C1 segment of cervical spinal cord (tissue), 14 donors: ENCODE data around the gene AXIN1.
A peak's percentile ranks its signal among the peaks of the same experiment; 100 is the strongest.
"Not testable (repeated sequence)": the region's sequence is repeated elsewhere in the genome, so short reads cannot be mapped to it uniquely, and the experiment has no call there.

Source experiments
- DNase-seq, 14 donors: peaks; one replicate each; lab custom pipeline; 2025; lab: John Stamatoyannopoulos, UW

Gene AXIN1

DNA sequence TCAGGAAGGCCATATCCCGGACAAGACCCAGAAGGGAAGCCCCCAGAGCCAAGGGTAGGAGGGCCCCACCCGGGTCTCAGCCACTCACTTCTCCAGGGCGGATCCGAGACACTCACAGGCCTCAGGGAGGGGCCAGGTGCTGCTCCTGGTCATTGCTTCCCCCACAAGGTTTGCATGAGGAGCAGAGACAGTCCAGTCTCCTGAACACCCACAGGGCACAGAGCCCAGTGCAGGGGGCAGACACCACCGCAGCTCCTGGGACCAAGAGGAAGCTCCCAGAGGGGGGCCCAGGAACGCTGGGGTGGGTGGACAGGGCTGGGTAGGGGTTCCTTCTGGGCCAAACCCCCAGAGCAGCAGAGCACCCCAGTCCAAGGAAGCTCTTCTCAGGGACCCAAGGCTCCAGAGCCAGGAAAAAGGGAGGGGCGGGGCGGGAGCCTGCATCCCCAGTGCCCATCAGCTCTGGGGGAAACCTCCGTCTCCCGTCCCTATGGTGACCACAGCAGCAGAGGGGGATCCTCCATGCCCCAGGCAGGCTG is 18.5 kb upstream of the AXIN1 start:
- DNase-seq, result no peak

DNA sequence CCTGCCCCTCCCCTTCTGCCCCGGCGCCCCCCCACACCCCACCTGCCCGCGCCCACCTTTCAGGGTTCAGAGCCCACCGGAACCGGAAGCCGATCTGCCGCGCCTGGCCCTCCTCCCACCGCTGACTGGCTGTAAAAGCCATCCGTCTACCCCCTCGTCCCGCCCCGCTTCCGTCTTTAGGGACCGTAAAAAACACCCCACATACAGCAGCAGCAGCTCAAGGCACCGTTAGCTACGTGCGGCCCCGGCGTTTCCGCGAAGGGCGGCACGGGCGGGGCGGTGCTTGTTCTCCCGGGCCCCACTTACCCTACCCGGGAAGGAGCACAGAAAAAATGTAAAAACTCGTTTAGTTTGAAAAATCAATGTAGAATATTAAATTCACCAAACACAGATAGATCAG is 17.9 kb upstream of the AXIN1 start, which contains the start of gene MRPL28:
MRPL28 (minus strand) TSS at position 96 of the 400 bp plus-strand sequence. CDS start 320 bp downstream, outside the sequence.
- peak; percentile 31 to 90 (median 80) for DNase-seq

DNA sequence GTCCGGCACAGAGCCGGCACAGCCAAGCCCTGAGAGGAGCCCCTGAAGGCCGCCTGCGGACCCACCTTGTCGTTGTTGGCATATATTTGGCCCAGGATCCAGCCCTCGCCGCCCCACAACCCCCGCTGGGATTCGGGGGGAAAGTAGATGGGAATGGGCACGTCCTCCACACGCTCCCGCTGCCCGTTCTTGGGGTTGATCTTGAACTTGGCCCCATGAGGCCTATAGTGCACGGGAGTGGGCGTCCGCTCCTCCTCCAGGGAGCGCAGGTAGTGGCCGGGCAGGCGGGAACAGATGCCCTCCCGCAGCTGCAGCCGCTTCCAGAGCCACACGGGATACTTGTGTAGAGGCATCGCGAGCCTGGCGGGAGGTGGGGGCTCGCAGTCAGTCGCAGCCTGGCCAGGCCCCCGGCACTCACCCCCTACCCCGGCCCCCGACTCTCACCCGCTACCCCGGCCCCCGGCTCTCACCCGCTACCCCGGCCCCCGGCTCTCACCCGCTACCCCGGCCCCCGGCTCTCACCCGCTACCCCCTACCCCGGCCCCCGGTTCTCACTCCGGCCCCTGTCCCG is 17.4 kb upstream of the AXIN1 start:
- no peak for DNase-seq

DNA sequence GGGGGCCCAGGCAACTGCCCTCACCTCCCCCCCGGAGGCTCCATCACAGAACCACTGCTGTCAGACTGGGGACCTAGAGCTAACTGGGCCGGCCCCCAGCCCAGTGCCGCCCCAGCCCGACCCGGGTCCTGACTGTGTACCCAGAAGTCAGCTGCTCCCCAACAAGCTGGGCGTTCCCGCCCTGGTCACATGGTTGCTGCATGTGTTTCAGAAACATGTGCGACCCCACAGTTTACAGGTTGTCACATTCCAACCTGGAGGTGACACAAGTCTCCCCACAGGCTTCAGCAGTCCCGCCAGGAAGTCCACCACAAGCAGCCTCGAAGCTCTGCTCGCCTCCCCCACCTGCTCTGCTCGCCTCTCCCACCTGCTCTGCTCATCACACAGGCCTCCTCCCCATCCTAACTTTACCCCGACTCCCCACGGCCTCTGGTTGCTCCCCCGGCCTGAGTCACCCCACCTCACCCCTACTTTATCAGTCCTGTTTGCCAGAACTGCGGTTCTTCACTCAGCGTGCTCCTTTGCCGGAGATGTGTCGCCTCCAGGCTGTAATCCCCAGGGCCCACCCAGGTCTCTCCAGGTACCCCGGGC is 16.8 kb upstream of the AXIN1 start:
- no peak for DNase-seq

DNA sequence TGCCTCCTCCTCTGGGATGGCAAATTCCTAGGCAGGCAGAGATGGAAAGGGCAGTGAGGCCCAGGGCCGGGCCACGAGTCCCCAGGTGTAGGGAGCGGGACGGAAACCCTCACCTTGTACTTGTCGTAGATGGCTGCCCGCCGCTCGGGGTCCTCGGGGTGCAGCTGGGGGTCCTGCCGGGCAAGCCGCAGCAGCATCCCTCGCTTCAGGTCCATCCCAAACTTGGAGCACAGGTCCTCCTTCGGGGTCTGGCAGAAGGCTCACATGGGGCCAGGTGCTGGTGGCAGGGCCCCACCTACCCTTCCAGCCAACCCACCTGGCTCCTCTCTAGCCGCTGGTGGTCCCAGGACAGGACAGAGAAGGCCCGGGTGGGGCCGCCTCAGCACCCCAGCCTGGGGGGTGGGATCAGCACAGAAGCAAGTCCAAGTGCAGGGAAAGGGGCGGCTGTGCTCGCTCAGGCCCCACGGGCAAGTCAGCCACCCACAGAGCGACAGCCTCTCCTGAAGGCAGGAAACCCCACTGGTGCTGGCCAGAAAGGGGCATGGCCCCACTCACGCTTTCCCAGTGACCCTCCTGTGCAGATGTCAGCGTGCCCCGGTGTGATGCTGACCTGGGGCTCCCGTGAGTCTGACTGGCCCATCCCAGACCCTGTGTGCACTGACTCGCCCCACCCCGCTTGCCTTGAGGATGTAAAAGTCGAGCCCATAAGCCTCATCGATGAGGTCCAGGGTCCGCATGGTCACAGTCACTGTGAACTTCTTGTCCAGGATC is 16.1 kb upstream of the AXIN1 start:
- DNase-seq, result no peak

DNA sequence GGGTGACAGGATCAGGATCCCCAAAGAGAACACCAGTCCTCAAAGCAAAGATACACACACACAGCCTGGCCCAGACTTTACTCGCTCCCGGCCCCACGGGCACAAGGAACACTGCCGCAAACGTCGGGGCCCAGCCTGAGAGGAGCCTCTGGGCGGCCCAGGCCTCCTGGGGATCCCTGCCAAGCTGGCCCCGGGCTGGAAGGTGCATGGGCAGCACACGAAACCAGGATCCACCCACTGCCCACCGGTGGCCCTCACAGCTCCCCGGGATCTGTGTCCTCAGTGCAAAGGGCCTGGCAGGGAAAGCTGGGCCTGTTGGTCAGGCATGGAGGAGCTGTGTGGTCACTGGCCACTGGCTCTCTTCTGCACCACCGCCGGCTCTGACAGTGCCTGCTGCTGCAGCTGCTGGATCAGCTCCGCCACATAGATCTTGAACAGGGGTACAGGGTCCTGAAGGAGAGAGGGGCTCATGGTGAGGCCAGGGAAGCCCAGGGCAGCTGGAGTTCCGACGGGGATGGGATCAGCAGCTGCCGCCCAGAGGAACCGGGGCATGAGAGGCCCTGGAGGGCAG is 14.9 kb upstream of the AXIN1 start:
- DNase-seq, result no peak

DNA sequence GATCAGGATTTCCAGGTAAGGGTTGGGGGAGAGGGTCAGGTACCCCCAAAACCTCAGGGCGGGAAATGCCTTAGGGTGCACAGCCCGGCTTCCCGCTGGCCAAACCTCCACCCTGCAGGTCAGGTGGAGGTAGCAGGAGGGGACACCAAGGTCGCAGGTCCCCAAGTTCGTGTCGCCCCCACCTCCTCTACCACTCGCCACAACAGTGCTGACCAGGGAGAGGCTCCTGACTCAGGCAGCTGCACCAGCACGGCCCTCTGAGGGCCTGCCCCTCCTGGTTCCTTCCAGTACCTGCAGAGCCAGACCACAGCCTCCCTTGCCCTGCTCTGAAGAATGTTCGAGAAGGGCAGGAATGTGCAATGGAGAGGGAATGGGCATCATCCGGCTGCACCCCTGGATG is 14.0 kb upstream of the AXIN1 start:
- no peak for DNase-seq

DNA sequence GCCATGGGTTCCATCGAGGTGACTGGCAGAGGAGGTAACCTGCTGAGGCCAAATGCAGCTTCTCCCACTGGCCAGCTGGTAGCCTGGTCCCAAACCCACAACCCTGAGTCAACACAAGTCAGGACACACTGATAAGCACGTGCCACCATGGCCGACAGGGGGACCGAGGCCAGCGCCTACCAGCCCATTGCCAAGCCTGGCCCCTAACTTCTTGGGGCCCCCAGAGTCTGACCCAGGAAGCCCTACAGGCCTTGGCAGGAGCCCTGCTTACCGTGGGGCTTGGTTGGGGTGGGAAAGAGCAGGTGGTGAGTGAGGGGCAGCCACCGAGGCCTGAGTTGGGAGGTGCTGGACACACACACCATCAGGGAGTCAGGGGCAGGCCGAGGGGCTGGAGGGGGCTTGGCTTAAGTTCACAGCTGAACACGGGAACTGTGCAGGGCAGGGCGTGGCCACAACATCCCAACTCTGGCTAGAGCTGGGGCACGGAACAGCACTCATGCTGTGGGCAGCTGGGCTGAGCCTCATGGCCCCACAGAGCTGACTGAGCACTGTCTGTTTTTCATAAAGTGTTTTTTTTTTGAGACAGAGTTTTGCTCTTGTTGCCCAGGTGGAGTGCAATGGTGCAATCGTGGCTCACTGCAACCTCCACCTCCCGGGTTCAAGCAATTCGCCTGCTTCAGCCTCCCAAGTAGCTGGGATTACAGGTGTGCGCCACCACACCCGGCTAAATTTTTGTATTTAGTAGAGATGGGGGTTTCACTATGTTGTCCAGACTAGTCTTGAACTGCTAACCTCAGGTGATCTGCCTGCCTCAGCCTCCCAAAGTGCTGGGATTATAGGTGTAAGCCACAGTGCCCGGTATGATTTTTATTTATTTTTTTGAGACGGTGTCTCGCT is 12.3 kb upstream of the AXIN1 start:
- no peak for DNase-seq

DNA sequence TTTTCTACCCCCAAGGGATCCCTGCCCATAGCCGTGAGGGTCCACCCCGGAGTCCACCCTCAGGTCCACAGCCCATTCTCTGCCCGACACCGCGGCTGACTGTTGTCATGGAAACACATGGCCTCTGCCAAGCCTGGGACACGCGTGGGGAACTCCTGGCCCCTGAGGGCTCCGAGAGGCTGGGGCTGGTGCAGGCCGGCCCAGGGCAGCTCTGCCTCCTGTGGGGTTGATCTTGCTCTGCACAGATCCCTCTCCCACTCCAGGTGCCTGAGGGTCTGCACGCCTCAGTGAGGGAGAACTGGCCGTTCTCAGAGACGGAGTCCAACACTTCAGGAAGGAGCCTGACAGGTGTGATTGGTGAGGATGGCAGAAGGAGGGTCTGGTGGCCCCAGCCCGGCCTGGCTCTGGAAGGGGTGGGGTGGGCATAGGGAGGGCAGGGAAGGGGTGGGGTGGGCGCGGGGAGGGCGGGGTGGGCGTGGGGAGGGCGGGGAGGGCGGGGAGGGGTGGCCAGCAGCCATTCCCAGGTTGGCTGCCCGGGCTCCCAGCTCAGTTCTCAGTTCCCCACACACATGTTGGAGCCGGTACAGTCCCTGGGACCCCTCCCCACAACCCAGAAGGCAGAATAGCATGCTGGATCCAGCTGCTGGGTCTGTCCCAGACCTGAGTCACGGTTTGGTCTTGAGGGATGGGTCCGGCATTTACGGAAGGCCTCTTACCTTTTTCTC is 11.4 kb upstream of the AXIN1 start:
- no peak for DNase-seq

DNA sequence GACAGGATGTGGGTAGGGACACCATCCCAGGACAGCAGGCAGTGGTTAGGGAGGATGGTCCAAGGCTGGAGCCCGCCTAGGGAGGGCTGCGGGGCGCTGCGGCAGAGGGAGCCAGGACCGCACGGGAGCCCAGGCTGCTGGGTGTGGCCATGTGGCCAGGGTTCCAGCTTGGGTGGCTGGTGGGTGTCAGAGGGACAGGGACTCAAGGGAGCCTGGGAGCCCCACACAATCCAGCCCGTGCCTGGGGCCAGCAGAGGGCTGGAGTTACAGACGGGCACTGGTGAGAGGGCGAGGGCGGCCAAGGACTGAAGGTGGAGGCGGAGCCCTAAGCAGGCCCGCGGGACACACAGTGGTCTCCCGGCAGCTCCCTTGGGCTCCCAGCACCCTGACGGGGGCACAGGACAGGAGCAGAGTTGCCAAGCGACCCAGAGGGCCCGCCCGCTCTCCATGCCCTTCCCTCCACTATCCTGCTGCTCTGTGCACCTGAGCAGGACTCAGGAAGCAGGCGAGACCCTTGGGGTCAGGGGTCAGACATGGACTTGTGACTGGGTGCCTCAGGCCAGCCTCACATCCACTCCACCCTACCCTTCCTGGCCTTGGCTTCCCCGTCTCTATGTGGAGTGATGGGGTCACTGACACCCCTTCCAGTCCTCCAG is 10.7 kb upstream of the AXIN1 start:
- DNase-seq, result no peak

DNA sequence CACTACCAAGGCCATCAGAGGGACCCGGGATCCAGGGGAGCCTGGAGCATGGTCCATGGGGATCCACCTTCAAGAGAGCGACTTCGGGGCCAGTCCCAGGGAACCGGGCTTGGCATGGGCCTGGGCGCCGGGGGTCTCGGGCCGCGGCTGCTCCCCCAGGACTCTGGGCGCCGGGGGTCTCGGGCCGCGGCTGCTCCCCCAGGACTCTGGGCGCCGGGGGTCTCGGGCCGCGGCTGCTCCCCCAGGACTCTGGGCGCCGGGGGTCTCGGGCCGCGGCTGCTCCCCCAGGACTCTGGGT is 10.1 kb upstream of the AXIN1 start:
- not testable (repeated sequence) for DNase-seq

DNA sequence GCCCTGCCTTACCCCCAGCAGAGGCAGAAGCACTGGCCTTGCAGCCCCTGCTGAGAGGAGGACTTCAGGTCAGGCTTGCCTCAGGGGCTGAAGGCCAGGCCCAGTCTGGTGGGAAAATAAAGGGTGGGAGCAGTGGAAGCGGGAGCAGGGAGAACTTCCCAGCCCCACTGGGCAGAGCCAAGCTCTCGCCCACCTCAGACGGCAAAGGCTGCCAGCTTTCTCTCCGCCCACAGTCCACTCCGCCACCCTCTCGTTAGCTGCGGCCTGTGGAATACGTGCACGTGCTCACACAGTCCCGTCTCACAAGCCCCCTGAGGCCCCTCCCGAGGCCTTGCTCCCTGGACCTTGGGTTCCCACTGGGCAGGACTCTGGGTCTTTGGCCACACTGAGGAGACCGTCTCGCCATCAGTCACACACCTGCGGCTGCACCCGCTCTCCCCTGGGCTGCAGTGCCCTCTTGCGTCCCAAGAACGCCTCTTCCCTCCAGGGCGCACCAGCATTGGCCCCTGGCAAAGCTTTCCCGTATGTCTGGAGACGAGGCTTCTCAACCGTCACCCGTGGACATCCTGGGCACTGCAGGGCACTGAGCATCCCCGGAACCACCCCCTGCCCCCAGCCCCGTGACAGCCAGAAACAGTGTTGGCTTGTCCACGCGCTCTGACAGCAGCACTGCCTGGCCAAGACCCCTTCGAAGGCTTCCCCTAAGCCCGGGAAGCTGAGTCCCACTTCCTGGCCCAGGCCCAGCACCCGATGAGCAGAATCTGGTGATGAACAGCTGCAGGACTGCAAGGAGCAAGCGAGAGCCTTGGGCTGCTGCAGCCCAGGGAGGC is 9.6 kb upstream of the AXIN1 start:
- DNase-seq, result peak in 8 of 14 donors; percentile 8 to 71 (median 22)

DNA sequence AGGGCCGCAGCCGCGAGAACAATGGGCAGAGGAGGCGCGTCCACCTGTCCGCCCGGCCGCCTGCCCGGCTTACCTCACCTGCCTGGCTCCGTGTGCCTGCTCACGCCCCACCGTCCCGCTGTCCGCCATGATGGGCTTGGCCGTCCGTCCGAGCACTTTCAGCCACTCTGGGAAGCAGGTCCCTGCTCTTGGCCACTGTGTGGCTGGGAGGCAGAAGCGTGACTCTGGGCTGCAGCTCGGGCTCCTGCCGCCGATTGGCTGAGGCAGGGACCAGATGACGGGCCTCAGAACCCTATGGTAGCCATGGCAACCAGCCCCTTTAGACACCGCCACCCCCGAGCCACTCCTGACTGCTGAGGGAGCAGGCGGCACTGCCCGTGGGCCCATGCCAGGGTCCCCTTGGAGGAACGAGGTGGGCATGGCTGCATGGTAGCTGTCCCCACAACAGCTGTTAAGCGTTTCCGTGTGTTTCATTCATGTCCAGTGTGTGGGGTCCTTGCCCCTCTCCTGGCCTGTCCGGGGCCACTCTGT is 8.9 kb upstream of the AXIN1 start:
- no peak for DNase-seq

DNA sequence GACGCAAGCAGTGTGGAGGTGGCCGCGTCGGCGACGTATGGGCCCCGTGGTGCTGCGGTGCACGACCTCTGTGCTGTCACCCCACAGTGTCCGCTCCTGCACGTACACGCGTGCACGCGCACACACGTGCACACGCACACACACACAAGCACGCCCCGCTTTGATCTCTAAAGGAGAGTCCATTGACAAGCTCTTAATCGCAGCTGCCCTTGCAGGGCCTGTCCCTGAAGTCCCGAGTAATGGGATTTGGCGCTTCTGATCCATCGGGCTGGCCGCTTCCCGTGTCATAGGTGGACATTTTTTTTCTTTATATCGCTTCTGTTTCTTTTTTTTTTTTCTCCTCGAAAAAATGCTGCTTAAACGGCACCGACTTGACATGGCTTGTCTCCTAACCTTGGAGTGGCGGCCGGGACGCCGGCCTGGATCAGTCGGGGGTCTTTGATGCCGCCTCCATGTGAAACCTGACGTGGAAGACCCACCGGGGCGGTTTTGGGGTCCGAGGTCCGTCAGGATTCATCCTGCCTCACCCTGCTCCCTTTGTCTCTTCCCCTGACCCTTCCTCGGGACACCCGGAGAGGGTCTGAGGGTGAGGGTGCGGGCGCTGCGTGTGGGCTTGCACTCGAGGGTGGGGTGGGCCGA is 8.3 kb upstream of the AXIN1 start:
- no peak for DNase-seq

DNA sequence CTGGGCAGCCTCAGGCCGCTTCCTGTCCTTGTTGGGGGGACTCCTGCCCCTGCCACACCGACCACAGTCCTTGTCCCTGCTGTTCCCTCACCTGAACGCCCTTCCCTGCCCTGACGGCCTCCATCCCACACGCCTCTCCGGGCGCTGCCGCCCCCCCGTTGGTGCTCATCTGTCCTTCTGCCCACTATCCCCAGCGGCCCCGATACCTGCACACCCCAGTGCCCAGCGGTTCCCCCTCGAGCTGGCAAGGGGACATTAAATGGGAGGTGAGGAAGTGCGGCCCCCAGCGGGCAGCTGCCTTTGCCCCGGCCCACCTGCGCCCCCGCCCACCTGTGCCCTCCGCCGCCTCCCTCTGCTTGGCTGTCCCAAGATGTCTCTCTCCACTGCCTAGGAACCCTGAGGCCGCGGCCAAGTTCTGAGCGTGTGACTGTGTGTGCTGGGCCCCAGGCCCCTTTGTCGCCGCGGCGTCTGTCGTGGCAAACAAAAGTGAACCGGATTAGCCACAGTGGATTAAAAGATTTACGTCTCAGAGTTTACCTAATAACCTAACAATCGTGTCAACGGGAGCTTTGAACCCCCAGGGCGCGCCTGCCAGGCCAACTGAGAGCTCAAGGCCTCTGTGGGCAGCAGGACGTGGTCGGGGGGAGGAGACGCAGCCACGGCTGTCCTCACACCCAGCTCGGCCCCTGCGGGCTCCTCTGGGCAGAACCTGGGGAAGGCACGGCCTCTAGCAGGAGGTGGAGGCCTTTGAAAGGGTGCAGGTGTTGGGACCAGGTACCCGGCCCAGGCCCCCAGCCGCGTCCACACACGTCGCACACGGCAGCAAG is 7.6 kb upstream of the AXIN1 start:
- no peak for DNase-seq

DNA sequence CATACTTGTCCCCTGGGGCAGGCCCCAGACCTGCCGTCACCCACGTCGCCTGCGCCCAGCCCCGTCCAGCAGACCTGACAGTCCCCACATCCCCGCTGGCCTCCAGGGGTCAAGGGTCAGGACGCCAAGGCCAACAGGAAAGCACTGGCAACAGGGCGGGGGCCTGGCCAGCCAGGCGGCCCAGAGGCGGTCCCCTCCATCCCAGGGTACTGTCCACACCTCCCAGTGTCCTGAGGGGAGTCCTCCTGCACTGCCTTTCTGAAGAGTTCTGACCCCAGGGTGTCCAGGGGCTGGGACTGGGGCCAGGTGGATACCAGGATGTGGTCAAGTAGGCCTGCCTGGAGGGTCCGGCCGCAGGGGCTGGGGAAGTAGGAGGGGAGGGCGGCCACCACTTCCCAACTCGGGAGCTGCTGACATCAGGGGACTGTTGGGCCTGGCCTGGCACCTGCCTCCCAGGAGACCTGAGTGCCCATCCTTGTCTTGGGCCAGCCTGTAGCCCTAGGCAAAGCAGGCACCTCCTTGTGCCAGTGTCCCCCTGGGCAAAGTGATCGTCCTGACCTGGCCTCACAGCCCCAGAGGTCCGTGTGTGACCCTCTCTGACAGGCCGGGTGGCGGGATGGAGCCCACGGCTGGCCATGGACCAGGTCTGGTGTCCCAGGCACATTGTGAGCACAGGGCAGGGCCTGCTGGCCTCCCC is 6.7 kb upstream of the AXIN1 start:
- DNase-seq, result no peak

DNA sequence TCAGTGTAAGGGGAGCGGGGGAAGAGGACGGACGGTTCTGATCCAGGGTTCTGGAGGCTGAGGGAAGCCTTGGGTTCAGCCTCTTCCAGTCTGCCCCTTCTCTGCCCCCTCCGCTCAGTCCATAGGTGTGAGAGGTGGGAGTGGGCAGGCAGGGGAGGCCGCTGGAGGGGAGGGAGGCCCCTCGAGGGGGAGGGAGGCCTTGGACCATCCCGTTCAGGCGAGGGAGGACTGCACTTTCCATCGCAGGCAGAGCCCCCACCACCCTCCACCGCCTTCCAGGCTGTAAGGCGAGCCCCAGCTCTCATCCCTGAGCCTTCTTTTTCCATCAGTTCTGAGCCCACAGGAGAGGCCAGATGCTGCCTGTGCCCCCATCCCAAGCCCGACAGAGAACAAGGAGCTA is 4.2 kb upstream of the AXIN1 start:
- DNase-seq, result no peak
